Ramos (cell line): ENCODE measurements around the gene RBM33.

ENCODE experiments used
- in situ Hi-C: fragments of 300-500 bp; cut with MboI; formaldehyde crosslinking; loops from one replicate; pipeline ENCODE4 v1.14.3; 2022; ENCODE audit warnings: low sequenced_read_pairs; ENCODE audit not compliant: unreplicated experiment

Gene RBM33

GRCh38 chr7:155620497-155620896 is 24.0 kb upstream of the RBM33 start:
- in situ Hi-C loops, result no loop called here

- in situ Hi-C loops, result no loop called here
Measured at GRCh38 chr7:155621418-155621980, 23.0 kb upstream of the RBM33 start.

- in situ Hi-C loops, result no loop called here
Measured at GRCh38 chr7:155624412-155624811, 20.0 kb upstream of the RBM33 start.

- in situ Hi-C loops, result no loop called here
Measured at GRCh38 chr7:155625557-155625956, 18.9 kb upstream of the RBM33 start.

- in situ Hi-C loops, result no loop called here
Measured at GRCh38 chr7:155629171-155629570, 15.3 kb upstream of the RBM33 start.

- in situ Hi-C loops, result no loop called here
Measured at GRCh38 chr7:155631155-155631554, 13.3 kb upstream of the RBM33 start.

- in situ Hi-C loops, result no loop called here
Measured at GRCh38 chr7:155635817-155636216, 8.6 kb upstream of the RBM33 start.

- in situ Hi-C loops, result no loop called here
Measured at GRCh38 chr7:155637155-155637554, 7.3 kb upstream of the RBM33 start.

- in situ Hi-C loops, result no loop called here
Measured at GRCh38 chr7:155638366-155638765, 6.1 kb upstream of the RBM33 start.

- in situ Hi-C loops, result no loop called here
Measured at GRCh38 chr7:155639958-155640520, 4.4 kb upstream of the RBM33 start.

- in situ Hi-C loops, result no loop called here
Measured at GRCh38 chr7:155640629-155641028, 3.8 kb upstream of the RBM33 start.

- in situ Hi-C loops, result no loop called here
Measured at GRCh38 chr7:155643804-155644177, 670 bp upstream of the RBM33 start.

- in situ Hi-C loops, result no loop called here
Measured at GRCh38 chr7:155644971-155645509, 579 bp downstream of the RBM33 start.

GRCh38 chr7:155645662-155646061 is 1.2 kb downstream of the RBM33 start:
- in situ Hi-C loops, result no loop called here

GRCh38 chr7:155646669-155647068 is 2.2 kb downstream of the RBM33 start:
- in situ Hi-C loops, result no loop called here

GRCh38 chr7:155647302-155647701 is 2.8 kb downstream of the RBM33 start:
- in situ Hi-C loops, result no loop called here

- in situ Hi-C loops, result no loop called here
Measured at GRCh38 chr7:155647734-155648133, 3.3 kb downstream of the RBM33 start.

GRCh38 chr7:155648752-155649339 is 4.4 kb downstream of the RBM33 start:
- in situ Hi-C loops, result no loop called here

- in situ Hi-C loops, result no loop called here
Measured at GRCh38 chr7:155649588-155649987, 5.1 kb downstream of the RBM33 start.

GRCh38 chr7:155652156-155653114 is 8.0 kb downstream of the RBM33 start:
- in situ Hi-C loops, result no loop called here

GRCh38 chr7:155653803-155654202 is 9.3 kb downstream of the RBM33 start:
- in situ Hi-C loops, result no loop called here
